HG02884 (cell line): Measurements from ENCODE around the gene MEIS2.

Experiments used
- ATAC-seq: cut with Tn5 transposase; IDR thresholded peaks from one replicate; pipeline ENCODE4 v1.9.1; 2021; ENCODE audit warnings: mild to moderate bottlenecking, moderate library complexity; ENCODE audit not compliant: unreplicated experiment

MEIS2 gene

DNA sequence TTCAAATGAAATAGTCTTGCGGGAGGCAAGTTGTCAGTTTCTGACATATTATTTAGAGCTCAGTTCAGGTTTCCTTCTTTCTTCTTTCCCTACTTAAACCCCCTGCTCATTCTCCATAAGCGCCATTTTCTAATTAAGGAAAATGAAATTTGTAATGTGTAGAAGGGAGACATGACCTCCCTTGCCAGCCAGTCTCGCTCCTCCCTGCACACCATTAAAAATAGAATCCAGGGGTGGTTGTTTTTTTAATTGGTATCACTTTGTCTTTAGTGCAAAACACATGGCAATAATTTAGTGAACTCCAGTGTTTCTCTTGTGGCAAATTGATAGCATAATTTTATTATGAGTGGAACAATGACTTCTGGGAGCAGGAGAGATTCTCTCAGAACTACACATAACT, 160.1 kb downstream of the MEIS2 start:
- no peak for ATAC-seq

DNA sequence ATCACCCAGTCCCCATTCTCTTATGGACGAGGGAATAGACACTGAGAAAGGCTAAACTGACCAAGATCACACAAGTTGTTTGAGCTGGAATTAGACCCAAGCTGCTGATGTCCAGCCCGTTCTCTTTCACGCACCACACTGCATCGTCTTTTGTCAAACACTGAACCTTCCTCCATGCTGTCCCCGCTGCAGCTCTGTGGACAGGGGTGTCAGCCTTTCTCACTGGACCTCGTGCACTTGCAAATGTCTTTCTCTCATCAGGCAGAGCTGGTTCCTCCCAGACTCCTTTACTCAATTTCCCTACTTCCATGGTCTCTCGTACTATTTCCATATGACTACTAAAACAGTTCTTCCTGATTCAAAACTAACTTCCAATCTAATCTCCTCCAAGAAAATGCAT, 161.6 kb downstream of the MEIS2 start:
- ATAC-seq = no peak

DNA sequence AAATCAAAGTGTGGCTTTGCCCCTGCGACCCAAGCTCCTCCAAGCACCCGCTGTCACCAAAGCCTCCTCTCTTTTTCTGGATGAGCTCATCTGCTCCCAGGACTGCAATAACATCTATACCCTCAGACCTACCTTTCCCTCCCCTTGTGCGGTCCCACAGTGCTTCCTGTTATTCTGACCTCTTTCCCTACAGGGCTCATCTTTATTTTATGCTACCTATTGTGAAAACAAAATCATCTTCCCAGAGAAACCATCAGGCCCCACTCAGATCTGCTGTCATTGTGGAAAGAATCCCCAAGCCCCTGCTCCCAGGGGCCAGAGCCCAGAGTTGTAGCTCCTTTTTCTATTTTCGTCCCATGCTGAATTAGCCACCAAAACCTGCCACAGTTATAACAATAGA, 162.2 kb downstream of the MEIS2 start:
- no peak for ATAC-seq

DNA sequence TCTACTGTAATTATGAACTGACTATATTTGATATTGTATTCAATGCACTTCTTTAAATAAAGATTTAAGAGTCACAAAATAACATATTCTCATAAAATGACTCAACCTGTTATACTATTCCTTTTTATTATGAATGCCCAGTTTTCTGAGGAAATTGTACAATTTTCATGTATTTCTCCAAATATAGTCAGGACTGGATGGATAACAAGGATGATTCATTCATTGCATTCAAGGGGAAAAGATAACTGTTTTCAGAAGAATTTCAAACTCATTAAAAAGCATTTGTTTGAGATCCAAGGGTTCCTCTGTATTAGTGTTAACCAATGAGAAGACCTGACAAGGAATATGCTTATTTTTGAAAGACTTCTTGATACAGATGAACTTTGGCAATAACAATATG, 163.7 kb downstream of the MEIS2 start:
- no peak for ATAC-seq

DNA sequence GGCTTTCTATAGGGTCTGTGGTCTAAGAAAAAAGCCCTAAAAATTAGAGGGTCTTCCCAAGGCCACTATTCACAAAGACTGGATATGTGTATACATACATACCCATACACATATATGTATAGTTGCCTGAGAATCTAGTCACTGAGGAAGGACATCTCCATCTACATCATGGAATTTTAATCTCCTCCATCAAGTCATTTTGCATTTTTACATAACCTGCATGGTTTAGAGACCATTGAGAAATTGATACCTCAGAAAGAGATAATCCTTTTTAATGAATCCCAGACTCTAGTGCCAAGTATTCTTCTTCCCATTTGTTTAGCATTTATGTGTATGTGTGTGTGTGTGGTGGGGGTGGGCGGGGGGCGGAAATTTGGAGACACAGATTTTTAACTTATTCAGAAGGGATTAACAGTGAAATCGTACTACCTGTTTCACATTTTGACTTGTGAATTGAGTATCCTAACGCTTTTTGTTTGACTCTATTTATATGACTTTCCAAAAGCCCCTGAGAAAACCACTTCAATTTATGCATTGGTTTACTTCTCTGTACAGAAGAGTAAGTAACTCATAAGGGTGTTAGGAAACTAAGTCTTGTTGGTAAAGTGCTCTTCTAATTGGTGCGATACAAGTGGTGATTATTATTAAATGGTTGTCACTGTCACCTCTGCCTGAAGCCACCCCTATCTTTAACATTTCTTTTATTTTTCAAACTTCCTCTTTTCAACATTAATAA, 166.9 kb downstream of the MEIS2 start:
- no peak for ATAC-seq

DNA sequence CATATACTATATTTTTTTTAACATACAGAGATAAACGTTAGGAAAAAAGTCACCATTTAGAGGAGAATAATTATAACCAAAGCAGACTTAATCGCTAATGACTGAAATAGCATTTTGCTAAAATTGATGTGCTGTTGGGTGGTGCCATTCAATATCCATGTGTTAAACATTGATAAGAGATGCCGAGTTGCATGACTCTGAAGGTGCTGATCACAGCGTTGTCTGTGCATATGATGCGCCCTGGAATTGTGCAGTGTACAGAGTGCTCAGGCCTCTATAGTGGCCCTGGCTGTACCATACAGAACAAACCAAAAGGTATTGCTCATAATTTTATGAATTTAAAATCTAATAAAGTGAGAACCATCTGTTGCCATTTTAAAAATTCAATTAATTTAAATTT, 168.3 kb downstream of the MEIS2 start:
- no peak for ATAC-seq

DNA sequence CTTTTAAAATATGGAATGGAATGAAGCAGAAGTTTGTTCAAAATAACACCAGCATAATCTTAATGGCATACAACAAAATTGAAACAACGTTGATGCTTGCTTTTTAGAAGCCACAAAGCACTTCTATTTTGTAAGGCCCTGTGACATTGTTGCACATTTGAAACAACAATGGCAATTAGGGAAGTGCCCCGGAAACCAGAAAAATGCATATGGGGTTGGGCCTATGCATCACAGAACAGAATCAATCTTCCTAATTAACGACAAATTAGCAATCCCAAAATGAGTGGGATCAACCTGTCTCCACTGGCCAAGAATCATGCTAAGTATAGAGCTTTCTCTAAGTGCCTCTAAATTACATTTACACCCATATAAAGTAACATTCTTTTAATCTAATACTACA, 168.9 kb downstream of the MEIS2 start:
- no peak for ATAC-seq

DNA sequence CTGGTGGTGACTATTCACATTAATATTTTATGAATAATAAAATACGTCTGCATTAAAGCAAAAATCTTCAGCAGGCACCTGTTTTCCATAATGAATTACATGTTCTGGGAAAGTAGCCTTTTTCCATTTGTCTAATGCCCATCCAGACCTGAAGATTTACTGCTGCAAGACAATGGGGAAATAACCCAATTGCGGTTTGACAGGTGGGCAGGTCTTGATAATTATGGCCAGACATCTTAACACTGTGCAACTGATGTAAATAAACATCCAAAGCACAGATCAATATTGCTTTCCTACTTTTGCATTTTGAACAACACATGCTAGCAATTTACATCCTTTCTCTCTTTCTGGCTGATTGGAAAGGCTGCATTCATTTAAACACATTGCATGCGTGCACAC, 173.9 kb downstream of the MEIS2 start:
- no peak for ATAC-seq

DNA sequence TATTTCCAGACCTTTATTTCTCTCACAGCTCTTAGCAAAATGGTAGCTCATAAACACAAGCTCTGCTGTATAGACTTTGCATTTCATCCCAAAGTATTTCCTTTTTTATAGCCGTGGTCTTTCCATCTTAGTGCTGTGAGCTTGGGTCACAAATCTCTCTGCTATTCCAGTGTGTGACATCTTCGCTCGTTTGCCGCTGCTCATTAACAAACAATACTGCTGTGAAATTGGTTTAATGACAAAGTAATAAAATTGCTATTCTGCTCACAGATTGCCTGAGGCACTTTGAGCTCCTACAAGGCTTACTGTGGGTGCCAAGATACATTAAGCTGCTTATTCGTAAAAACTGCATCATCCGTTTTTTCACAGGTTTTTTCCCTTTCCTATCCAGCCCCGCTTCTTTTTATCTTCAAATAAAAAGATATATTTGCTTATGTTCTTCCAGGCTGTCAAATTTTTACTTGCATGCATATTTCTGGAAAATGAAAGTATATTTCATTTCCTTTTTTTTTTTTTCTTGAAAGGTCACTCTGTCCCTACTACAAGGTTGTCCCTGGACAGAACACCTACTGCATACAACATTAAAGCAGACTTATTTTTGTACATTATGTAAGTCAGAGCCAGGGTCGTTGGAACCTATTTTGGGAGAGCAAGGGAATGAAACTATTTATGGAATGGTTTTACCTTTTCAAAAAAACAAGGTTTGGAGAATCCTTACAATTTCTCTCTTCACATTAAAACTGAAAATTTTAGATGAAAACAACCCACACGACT, 174.5 kb downstream of the MEIS2 start:
- no peak for ATAC-seq

DNA sequence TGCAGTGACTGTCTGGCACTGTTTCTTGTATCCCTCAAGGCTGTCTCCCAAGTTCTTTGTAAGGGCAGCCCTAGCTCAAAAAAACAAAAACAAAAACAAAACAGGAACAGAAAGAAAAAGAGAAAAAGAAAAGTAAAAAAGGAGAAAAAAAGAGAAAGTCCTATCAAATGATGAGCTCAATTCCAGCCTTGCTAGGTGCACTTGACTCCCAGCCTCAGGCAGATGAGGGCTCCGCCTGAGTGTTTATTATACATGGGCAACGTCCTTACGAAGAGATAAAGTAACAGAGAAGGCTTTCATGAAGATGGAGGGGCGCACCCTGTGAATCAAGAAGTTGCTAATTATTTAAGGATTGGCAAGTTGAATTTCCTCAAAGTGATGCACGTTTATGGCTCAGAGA, 175.3 kb downstream of the MEIS2 start:
- no peak for ATAC-seq

DNA sequence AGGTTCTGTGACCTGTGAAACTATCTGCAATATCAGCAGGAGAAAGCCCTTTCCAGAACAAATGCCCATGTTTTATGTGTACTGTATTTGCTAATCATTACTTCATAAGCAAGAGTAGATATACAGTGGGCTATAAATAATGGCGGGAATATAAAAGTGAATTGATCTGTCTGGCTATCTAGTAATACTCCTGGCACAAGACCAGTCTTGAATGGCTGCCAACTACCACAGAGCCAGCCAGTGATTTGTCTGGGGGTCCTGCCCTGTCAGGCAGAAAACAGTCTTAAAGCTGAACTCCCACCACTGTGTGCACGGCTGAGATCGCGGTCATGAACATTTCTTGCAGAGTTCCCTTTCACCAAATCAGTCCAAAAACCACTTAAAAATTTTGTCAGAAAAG, 176.3 kb downstream of the MEIS2 start:
- ATAC-seq = no peak

DNA sequence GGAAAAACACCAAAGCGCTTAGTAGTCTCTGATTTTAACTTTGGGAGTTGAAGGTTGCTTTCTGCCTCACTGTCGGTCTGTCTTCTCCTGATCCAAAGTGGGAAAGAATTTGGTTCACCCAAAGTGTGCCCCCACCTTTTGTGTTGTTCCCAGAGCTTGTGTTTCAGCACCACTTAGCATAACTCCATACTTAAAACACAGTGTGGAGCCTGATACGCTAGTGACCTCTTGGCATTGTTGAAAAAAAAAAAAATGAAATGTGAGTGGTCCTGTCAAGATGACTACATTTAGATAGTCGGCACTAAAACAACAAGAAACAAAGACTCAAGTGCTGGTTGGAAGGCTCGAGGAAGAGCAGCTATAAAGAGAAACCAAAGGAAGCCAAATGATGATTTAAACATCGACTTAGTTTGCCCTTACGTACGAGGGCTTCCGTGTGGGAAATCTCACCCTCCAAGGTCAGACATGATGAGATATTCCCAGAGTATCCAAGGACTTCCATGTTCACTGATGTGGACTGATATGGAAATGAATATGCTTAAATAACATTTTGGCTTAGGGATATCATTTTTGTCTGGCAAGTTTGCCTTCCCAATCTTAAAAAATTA, 178.8 kb downstream of the MEIS2 start:
- ATAC-seq = no peak

DNA sequence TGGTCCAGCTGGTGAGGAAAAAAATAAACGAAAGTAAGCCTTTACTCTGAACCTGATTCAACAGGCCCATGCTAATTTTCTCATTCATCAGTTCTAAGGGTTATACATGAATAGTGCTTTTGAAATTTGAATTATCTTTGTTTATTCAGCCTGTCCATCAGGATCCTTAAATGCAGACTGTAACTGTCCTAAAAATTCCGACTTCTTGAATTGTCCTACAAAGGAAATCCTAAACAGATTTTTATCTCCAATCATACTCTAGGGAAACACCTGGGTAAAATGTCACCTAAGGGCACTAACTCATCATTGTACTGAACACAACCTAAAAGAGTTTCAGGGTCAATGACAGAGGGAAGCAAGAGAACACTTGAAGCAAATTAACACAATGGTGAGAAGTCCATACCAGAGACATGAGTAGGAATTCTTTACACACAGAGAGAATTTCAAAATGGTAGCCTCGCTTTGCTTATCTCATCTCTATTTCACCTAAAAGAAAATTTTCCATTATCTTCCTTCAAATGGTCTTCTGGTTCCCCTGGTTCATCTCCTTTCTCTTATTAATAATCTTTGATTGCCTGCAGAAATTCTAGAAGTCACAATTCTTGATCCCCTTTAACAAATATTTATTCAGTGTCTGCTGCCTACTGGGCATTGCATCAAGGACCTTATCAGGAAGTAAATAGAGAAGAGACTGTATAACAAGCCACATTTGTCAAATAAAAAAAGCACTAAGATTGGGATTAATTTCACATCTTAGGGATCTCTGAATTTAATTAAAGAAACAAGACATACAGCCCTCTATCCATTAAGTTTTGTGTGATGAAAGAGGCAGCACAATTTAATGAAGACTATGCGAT, 182.7 kb downstream of the MEIS2 start:
- ATAC-seq = no peak

DNA sequence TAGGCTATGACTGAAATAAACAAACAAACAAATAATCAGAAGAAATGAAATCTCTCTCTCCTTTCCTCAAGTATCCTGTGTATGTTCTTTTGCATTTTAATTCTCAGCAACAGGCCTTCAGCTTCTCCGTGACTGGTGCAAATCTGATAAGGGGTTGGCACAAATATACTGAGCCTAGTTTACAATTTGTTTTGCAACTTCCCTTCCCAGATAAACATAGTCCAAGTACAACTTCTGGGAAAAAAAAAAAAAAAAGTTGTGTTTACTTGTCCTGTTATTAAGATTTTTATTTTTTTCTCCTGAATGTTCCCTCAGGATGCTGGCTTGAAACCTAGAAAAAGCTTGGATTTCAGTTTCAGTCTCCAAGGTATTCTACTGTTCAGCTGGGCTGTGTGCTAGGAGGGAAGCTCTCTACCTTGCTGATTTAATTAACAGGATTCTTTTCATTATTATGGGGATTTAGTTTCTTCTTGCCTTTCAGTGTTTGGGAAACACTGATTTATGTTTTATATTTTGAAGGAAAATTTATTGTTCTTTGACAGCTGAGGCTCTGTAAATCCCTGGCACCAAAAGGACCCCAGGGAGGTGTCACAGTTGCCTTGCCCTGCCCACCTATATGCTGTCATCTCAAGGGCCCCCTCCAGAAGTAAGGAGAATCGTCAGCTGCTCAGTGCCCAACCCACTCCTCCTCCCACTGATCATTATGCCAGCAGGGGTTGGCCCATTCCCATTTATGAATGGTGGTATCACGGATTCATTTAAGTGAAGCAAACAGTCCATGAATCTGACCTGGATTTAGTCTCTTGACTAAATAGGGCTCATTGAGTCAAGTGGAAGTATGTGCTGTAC, 185.2 kb downstream of the MEIS2 start:
- ATAC-seq = no peak

DNA sequence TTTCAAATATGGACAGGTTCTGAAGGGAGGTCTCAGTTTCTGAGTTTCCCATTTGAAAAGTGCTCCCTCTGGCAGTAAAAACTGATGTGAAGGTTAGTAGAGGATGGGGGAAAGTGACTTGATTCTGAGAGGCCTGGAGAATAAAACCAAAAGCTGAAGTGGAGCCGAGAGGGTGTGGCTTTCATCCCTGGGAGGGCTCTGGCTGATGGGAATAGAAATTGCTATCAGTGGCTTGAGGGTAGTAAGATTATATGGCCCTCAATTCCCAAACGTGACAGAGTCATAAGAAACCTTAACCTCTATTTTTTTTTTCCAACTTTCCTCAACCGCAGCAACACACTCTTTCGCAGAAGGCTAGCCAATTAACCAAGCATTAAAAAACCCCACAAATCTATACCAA, 185.9 kb downstream of the MEIS2 start:
- no peak for ATAC-seq

DNA sequence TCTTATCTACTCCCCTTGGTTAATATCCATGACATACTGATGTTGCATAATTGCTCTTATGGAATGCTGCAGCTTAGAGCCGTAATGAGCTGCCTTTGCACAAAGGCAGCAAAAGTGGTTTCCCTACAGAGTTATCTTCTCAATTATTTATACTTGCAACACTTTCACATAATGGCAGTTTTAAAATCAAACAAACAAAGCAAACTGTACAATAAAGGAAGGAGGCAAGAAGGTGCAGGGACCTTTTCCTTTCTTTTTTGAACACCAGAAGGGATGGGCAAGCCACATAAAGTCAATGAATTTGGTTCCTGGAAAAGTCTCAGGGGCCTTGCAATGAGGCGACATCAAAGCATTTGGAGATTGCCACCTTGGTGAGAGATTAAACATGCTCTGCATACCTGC, 188.0 kb downstream of the MEIS2 start:
- ATAC-seq = no peak

DNA sequence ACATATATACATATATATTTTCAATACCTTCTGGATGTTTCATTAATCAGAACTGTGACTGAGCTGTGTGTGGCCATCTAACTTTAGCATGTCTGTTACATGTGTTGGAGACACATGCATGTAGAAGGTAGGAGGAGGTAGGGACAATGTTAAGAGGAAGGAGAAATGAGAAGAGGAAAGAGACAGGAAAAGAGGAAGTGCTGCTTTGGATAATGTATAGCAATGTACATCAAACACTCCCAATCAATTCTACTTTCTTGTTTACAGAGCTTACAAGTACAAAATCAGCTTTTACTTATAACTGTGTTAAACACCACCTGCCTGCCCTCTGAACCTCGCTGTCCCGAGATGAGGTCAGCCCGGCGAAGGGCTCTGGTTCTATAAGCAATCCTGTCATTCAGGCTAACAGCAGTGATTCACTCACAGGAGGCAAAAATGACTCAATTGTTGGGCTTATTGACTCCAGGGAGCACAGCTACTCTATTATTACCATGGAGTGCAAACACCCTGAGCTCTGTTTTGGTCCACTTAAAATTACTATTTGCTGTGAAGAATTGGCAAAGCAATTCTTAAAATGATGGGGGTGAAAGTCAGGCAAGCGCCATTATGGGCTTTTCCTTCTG, 188.9 kb downstream of the MEIS2 start:
- ATAC-seq = no peak

DNA sequence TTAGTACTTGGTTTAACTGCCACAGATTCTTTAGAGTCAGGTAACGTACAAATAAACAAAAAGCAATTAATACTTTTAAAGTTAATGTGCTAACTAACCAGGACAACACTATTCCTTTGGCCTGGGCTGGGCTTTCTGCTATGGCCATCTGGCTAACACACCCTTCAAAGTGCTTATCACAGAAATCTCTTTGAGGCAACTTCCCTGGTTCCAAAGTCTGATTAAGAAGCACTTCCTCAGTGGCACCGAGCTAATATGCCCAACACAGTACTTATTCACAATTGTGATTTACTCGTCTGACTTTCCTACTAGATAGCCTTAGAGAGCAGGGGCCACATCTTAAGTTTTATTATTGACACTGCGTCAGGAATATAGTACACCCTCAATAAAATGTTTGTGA, 191.4 kb downstream of the MEIS2 start:
- no peak for ATAC-seq

DNA sequence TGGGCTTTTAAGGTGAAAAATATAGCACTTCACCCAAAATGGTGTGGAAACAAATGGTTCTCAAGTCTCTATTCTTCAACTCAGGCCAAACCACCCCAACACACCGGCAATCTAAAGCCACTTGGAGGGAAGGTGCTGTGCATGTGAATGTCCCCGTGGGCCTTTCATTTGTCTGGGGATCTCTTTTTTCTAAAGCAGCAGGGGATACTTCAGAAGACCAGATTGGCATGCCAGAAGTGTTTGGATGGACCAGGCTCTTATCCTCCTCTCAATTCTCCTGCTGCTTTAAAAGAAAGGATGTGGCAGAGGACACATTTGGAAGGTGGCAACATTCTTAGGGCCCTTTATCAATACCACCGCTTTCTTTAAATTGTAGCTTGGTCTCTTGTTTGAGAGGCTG, 193.1 kb downstream of the MEIS2 start:
- ATAC-seq = no peak

DNA sequence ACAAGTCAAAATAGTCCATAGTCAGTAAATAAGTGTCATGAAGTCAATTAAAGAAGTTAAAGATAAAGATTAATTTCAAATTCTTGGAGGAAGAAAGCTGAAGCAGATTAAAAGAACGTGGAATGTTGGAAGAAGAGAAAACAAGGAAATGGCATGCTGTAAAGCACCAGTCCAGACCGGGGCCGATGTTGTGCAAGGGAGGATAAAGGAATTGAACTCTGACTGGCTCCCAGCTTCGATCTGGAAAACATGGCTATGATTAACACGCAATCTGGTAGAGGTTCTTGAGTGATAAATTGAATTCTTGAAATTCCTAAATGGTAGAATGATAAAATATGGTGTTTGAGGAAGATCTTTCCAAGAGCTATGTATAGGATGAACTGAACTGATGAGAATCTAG, 194.4 kb downstream of the MEIS2 start:
- ATAC-seq = no peak
